GM21367 (cell line): ENCODE measurements around the gene DDIT4L.
"Not testable (repeated sequence)": the region's sequence is repeated elsewhere in the genome, so short reads cannot be mapped to it uniquely, and the experiment has no call there.

Experiments
- ATAC-seq: cut with Tn5 transposase; IDR thresholded peaks from one replicate; pipeline ENCODE4 v1.9.1; 2021; ENCODE audit not compliant: unreplicated experiment

DDIT4L gene, protein sequence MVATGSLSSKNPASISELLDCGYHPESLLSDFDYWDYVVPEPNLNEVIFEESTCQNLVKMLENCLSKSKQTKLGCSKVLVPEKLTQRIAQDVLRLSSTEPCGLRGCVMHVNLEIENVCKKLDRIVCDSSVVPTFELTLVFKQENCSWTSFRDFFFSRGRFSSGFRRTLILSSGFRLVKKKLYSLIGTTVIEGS

DNA sequence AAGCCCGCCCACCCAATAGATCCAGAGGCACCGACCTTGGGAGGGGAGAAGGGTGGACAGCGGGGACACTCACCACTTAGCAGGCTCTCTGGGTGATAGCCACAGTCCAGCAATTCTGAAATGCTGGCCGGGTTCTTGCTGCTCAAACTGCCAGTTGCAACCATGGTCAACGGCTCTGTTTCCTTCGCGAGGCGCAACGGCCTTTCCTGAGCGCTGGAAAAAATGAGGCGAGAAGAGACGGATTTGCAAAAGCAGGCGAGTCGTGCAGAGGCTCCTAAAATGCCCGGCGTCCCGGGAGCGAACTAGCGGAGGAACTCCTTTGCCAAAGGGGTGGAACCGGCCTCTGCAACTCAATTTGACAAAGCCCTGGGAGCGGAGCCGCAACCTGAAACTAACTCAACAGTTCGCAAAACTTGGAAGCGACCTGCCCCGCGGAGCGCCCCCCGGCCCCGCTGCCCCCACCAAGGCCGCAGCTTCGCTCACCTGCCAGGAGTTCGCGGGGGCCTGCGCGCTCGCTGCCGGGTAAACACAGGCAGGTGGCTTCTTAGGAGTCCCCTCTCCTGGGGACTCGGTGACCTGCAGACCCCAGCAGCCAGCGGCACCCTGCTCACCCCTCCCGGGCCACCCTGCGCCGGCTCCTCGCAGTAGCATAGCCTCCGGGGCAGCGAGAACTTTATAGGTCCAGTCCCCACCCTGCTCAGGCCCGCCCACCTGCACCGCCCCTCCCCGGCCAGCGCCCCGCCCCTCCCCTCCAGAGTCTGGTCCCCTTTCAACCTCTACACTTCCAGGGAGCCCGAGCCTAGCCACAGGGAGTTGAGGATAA lies at the start of gene DDIT4L:
Gene DDIT4L (minus strand): TSS at position 649 of the 823 bp plus-strand sequence. CDS start 485 bp downstream, at position 164.
- ATAC-seq = no peak

GRCh38 chr4:100240008-100240407 lies 49.7 kb upstream of the DDIT4L start:
- ATAC-seq = no peak

DNA sequence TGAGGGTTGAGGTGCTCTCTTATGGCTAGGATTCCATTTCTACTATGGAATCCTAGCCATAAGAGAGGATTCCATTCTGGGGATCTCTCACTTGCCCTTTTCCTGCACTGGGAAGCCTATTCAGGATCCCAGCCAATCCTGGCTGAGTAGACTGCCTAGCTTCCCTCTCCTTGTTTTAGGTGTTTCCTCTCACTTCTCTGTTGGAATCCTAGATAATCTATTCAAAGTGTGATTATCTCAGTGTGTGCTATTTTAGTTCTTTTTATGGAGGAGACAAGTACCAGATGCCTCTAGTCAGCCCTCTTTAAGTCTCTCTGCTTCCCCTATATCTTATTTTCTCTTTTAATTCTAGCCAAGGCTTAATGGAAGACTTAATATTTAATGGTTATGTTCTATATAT lies 34.5 kb upstream of the DDIT4L start:
- no peak for ATAC-seq

GRCh38 chr4:100224160-100224559 lies 33.9 kb upstream of the DDIT4L start:
- ATAC-seq = no peak

- peak; percentile 83 for ATAC-seq
These were observed 18.7 kb upstream of the DDIT4L start for GRCh38 chr4:100208964-100209363.

DNA sequence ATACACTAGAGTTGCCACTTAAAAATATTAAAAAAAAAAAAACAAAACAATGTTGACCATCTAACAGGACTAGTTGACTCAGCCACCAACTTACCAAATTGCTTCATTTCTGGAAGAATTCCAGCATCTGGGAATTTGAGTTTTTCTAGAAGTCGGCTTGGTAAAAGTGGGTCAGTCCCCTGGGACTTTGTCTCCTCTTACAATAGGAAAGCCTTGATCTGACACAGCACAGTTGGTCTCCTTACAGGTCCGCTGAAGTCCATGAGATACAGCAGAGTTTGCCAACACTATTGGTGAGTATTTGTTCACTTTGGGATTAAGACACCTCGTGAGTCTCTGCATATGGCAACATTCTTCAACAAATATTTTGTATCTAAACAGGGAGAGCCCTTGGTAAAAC lies 18.2 kb upstream of the DDIT4L start:
- ATAC-seq = no peak

DNA sequence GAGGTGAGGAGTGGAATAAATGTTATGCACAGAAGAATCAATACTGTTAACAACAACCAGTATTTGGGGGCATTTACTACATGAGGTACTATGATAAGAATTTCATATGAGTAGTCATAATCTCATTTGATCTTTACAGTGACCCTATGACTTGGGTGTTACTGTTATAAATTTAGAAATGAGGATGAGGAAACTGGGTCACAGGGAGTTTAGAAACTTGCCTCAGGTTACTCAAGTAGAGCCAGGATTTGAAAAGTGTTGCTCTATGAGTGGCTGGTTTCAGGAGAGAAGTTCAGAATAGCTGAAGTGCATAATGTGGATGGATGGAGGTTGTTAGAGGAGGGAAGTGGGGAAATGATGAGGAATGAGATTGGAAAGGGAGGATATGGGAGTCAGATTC lies 16.6 kb upstream of the DDIT4L start:
- ATAC-seq = no peak

DNA sequence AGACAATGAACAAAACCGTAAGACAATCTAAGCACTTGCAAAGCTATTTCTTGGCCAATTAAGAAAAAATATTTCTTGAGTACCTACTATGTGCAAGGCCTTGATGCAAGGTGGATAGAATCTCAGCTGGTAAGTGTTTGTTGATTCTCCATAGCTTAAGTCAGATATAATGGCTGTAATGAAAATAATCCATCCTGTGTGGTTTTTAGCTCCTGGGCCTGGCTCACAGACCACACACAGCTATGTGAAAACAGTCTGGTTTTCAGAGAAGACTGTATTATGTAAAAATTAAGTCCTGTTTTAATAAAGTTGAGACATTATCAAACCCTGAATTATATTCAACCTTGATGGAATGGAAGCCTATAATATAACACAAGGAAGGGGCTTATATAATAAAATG lies 7.8 kb upstream of the DDIT4L start:
- ATAC-seq = no peak

GRCh38 chr4:100196388-100197071 lies 6.3 kb upstream of the DDIT4L start:
- ATAC-seq = not testable (repeated sequence)

GRCh38 chr4:100190643-100191600 lies 654 bp upstream of the DDIT4L start:
- ATAC-seq = no peak

- no peak for ATAC-seq
These were observed 1.4 kb downstream of the DDIT4L start for GRCh38 chr4:100188829-100189228.

- no peak for ATAC-seq
These were observed 2.5 kb downstream of the DDIT4L start for GRCh38 chr4:100187781-100188180.

DNA sequence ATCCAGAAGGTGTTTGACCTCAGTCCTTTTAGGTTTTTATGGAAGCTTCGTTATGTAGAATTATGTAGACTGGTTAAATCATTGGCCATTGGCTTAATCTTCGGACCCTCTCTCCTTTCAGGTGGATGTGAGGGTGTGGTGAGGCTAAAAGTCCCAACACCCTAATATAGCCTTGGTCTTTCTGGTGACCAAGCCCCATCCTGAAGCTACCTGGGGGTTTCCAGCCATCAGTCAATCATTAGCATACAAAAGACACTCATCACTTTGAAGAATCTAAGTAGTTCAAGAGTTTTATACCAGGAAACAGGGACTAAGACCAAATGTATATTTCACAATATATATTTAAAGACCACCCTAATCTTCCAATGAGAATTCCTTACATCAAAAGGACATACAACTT lies 5.5 kb downstream of the DDIT4L start:
- no peak for ATAC-seq

DNA sequence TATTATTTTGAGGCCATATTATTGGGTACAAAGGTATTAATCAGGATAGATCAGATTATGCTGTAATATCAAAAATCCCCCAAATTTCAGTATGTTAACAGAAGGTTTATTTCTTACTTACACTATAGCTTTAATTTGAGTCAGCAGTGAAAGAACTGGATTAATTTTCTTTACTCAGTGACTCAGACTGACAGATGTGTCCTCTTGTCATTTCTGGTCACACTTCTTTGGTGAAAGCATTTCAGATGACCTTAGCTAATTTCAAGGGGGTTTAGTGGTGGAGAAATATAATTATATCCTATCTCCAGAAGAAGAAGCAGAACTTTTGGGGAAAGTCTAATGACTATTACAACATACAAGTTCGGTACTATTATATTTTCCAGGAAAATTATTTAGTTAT lies 12.4 kb downstream of the DDIT4L start:
- ATAC-seq = no peak

GRCh38 chr4:100177126-100177525 lies 13.1 kb downstream of the DDIT4L start:
- no peak for ATAC-seq

GRCh38 chr4:100175858-100176257 lies 14.4 kb downstream of the DDIT4L start:
- no peak for ATAC-seq

DNA sequence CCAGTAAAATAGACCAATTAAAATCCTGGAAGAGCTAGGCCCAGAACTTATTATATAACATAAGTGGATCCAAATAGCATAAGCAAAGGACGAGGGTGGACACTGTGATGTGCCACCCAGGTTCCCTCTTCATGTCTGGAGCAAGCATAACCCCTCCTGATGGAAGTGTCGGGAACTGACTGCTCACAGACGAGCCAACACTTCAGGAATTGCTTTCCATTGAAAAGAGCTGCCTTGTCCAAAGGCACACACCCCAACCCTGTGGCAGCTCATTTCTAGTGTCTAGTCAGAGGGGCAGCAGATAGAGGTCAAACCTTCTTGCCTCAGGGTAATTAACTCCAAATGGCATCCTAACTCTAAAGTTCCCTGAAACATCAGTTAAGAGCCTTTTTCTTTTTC lies 15.3 kb downstream of the DDIT4L start:
- no peak for ATAC-seq

DNA sequence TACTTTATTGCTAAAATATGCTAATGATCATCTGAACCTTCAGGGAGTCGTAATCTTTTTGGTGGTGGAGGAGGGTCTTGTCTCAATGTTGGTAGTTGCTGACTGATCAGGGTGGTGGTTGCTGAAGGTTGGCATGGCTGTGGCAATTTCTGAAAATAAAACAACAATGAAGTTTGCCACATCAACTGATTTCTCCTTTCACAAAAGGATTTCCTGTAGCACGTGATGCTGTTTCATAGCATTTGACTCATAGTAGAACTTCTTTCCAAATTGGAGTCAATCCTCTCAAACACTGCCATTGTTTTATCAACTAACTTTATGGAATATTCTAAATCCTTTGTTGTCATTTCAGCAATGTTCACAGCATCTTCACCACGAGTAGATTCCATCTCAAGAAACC lies 19.3 kb downstream of the DDIT4L start:
- ATAC-seq = no peak

- no peak for ATAC-seq
These were observed 20.5 kb downstream of the DDIT4L start for GRCh38 chr4:100169491-100170485.

GRCh38 chr4:100168521-100168920 lies 21.7 kb downstream of the DDIT4L start:
- ATAC-seq = no peak
